Stimulated activated CD8-positive, alpha-beta memory T cell treated with anti-CD3 and anti-CD28 coated beads, Interleukin-7, amount 100 ng/mL, for 24 hours (primary cell): Measurements from ENCODE around the gene SNAP29.
"Not testable (repeated sequence)": the region's sequence is repeated elsewhere in the genome, so short reads cannot be mapped to it uniquely, and the experiment has no call there.

ENCODE experiments used
- DNase-seq: peaks from one replicate; pipeline ENCODE4 v3.0.0-alpha.2; 2020; ENCODE audit warnings: low read depth

Gene SNAP29

DNA sequence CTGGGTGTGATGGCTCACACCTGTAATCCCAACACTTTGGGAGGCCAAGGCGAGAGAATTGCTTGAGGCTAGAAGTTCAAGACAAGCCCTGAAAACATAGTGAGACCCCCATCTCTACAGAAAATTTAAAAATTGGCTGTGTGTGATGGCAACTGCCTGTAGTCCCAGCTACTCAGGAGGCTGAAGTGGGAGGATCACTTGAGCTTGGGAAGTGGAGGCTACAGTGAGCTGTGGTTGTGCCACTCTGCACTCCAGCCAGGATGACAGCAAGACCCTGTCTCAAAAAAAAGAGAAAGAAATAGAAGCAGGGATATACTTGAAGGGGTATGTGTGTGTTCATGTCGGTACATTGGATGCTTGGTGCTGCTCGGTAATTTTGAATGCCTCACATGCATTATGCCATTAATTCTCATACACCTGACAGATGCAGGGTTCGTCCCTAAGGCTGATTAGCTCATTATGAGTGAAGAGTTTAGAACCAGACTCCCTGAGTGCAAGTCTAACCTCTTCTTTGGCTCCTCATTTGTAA is 72.4 kb downstream of the SNAP29 start:
- DNase-seq = no peak

DNA sequence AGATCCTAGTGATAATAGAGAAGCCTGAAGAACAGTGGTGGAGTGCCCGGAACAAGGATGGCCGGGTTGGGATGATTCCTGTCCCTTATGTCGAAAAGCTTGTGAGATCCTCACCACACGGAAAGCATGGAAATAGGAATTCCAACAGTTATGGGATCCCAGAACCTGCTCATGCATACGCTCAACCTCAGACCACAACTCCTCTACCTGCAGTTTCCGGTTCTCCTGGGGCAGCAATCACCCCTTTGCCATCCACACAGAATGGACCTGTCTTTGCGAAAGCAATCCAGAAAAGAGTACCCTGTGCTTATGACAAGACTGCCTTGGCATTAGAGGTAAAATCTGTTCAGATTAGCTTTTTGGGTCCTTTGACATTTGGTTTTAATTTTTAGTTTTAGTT is 75.1 kb downstream of the SNAP29 start:
- no peak for DNase-seq

DNA sequence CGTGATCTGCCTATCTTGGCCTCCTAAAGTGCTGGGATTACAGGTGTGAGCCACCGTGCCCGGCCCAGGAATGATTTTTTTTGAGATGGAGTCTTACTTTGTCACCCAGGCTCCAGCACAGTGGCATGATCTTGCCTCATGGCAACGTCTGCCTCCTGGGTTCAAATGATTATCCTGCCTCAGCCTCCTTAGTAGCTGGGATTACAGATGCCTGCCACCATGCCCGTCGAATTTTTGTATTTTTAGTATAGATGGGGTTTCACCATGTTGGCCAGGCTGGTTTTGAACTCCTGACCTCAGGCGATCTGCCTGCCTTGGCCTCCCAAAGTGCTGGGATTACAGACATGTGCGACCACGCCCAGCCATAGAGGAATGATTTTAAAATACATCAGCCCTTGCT is 76.2 kb downstream of the SNAP29 start:
- not testable (repeated sequence) for DNase-seq

DNA sequence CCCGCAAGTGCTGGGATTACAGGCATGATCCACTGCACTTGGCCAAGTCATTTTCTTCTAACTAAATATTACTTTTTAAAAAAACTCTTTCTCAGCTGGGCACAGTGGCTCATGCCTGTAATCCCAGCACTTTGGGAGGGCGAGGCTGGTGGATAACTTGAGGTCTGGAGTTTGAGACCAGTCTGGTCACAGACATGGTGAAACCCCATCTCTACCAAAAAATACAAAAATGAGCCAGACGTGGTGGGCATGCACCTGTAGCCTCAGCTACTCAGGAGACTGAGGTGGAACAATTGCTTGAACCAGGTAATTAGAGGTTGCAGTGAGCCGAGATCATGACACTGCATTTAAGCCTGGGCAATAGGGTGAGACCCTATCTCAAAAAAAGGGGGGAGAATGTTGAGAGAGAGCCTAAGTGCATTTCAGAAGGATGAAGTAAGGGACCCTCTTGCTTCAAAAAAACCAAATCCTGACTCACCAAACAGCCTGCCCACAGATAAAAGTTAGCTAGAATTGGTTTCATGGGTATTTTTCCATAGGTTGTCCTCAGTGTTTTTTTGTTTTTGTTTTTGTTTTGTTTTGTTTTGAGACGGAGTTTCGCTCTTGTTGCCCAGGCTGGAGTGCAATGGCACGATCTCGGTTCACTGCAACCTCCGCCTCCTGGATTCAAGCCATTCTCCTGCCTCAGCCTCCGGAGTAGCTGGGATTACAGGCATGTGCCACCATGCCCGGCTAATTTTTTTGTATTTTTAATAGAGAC is 77.2 kb downstream of the SNAP29 start:
- not testable (repeated sequence) for DNase-seq

DNA sequence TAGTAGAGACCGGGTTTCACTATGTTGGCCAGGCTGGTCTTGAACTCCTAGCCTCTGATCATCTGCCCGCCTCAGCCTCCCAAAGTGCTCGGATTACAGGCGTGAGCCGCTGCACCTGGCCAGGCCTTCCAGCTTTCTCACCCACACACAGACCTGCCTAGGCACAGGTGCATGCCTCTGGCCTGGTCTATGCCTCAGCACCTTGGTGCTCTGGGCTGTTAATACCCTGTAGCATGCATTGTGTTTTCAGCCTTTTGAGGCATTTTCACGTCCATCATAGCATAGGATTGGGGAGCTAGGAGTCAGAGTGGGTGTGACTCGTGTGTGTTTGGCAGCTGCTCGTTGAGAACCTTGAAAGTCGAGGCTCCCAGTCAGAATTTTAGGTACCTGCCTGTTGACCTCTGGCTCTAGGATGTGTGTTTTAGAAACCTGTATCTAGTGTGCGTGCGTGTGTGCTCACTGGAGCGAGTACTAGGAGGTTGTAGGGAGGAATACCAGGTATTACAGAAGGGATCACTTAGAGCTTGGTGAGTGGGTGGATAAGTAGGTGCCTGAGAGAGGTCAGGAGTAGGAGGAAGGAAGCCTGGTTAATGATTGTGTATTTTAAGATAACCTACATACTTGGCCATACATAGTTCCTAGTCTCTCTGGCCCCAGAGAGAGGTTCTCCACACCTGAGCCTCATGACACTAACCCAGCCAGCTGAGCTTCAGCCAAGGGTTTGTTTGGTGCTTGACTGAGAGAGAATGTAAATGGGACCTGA is 78.4 kb downstream of the SNAP29 start:
- DNase-seq = no peak

DNA sequence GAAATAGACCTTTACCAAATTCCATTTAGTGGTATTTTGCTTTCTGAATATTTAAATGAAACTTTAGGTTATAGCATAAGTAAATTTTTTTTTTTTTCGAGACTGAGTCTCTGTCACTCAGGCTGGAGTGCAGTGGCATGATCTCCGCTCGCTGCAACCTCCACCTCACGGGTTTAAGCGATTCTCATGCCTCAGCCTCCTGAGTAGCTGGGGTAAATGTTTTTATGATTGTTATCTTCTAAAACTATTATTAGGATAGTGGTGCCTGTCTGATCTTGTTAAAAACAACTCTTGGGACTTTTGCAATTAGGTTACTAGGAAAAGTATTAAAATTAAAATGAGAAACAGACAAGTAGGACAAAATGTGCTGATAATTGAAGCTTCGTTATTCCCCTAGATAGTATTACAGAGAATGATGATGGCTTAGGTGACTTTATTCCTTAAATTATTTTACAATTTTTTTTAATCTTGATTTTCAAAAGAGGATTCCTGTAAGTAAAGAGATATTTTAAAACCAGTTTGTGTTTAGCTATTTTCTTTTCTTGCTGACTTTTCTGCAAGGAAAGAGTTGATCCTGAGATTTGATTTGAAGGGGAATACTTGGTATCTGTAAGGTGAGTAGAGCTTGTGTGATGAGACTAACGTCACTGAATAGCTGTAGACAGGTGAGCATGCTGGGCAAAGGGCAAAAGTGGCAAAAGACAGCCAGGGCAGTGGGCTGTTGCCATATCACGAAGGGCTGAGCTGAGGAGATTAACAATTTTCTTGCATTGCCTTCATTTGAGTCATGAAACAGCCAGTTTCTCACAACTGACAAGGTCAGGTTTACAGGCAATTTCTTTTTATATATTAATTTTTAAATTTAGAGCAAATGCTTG is 79.2 kb downstream of the SNAP29 start:
- no peak for DNase-seq

DNA sequence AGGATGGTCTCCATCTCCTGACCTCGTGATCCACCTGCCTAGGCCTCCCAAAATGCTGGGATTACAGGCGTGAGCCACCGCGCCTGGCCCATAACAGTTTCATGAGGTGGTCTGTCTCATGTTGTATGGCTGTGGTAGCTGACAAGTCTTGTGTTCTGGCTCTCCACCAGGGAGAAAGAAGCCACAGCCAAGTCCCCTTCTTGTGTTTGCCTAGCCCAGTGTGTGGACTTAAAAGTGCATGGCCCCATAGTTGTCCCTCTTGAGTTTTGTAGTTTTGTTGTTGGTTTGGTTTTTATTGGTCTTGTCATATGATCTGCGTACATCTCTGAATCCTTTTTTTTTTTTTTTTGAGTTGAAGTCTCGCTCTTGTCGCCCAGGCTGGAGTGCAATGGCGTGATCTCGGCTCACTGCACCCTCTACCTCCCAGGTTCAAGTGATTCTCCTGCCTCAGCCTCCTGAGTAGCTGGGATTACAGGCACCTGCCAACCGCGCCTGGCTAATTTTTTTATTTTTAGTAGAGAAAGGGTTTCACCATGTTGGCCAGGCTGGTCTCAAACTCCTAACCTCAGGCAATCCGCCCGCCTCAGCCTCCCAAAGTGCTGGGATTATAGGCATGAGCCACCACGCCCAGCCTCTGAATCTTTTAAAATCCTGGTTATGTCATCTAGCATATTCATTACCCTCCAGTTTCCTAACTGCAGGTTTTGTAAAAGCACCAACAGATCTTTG is 80.8 kb downstream of the SNAP29 start:
- not testable (repeated sequence) for DNase-seq

DNA sequence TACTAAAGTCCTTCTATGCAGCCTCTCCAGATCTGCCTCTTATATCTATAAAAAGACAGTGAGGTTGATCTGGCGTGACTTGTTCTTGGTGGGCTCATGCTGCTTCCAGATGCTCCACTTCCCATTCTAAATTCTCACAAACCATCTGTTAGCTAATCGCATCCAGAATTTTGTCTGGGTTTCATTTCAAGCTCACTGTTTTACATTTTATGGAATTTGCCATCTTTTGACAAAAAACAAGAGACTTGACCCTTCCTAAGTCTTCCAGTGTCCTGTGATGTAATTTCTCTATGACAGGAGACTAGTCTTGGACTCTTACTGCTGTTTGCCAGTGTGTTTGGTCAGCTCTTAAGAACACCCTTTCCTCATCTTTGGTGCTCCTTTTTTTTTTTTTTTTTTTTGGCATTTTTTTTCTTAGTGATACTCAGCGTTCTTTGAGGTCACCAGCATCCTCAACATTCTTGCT is 81.4 kb downstream of the SNAP29 start:
- DNase-seq = no peak
